ENCODE data around the gene CATSPERD. TPM values are rescaled to one million over a fixed set of nuclear protein-coding genes. Genes with fewer than 3 reads are reported as not detected.

Gene CATSPERD
- total and polyA plus RNA-seq, 9 of the 15 experiments (the other 6 are each of a cell fraction or from before 2014, with no cell fraction given) = not detected

DNA sequence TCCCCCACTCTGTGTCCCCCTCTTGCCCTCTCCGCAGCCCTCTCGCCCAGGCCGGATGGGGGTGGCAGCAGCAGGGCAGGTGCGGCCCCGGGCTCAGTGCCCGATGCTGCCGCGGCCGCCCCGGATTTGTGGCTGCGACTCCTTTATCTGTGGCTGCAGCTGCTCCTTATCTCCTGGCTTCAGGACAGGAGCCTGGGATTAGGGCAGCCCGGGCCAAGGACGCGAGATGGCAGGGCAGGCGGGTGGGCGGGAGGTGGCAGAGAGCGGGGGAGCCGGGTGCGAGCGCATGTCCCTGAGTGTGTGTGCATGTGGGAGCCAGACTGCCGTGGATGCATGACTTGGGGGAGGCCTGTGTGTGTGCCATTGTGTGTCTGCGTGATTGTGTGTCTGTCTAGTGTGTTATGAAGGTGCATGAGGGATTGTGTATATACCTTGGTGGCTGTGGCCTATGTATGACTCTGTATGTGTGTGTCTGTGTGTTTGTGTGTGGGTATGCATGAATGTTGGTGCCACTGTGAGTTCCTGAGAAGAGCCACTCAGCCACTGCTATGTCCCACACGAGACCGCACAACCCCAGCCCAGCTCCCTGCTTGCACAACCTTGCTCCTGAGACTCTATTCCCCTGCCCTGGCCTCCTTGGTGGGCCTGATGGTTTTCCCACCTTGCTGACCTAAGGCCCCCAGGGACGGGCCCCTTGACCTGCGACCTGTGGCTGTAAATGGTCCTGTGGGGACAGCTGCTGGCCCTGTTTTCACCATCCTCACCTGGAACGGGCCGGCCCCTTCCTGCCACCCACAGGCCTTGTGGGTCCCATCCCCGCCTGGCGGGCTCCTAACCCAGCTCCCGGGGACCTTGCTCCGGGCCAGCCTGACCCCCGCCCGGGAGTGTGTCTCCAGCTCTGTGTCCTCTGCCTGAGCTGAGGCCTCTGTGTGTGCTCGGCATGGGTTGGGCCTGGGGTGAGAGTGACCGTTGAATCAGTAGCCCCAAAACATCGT is 79.1 kb downstream of the CATSPERD start (continued):
- TF ChIP-seq, protein P1, sequence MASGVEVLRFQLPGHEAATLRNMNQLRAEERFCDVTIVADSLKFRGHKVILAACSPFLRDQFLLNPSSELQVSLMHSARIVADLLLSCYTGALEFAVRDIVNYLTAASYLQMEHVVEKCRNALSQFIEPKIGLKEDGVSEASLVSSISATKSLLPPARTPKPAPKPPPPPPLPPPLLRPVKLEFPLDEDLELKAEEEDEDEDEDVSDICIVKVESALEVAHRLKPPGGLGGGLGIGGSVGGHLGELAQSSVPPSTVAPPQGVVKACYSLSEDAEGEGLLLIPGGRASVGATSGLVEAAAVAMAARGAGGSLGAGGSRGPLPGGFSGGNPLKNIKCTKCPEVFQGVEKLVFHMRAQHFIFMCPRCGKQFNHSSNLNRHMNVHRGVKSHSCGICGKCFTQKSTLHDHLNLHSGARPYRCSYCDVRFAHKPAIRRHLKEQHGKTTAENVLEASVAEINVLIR (CRISPR knock-in tag; IDR thresholded peaks at IDR 0.05) = no peak
- no peak for TF ChIP-seq MCM7 (IDR thresholded peaks at IDR 0.05)
- TF ChIP-seq SAFB (IDR thresholded peaks at IDR 0.05; ENCODE audit: borderline replicate concordance, low read depth, low read length) = no peak
- peak; percentile 61; the same call in 1 of the 2 replicates for TF ChIP-seq HIVEP1 (CRISPR knock-in tag; IDR thresholded peaks at IDR 0.05)
- peak; percentile 76 for TF ChIP-seq MBD2 (IDR thresholded peaks at IDR 0.05; ENCODE audit: borderline replicate concordance, low read depth)
- TF ChIP-seq ZNF354B (CRISPR knock-in tag; IDR thresholded peaks at IDR 0.05) = no peak
- no peak for TF ChIP-seq POLR2B (IDR thresholded peaks at IDR 0.05; ENCODE audit: low read depth, partially characterized antibody)
- peak; percentile 16 to 85; a peak in 3 of 4 replicates for TF ChIP-seq TBL1XR1 (IDR thresholded peaks at IDR 0.05; ENCODE audit: low read length in 2 of 2)
- TF ChIP-seq, protein P2, sequence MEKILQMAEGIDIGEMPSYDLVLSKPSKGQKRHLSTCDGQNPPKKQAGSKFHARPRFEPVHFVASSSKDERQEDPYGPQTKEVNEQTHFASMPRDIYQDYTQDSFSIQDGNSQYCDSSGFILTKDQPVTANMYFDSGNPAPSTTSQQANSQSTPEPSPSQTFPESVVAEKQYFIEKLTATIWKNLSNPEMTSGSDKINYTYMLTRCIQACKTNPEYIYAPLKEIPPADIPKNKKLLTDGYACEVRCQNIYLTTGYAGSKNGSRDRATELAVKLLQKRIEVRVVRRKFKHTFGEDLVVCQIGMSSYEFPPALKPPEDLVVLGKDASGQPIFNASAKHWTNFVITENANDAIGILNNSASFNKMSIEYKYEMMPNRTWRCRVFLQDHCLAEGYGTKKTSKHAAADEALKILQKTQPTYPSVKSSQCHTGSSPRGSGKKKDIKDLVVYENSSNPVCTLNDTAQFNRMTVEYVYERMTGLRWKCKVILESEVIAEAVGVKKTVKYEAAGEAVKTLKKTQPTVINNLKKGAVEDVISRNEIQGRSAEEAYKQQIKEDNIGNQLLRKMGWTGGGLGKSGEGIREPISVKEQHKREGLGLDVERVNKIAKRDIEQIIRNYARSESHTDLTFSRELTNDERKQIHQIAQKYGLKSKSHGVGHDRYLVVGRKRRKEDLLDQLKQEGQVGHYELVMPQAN (IDR thresholded peaks at IDR 0.05; ENCODE audit: borderline replicate concordance) = peak; percentile 50; the same call in 1 of the 2 replicates
- TF ChIP-seq LCOR (CRISPR knock-in tag; IDR thresholded peaks at IDR 0.05) = peak; percentile 87
- TF ChIP-seq, protein P3, sequence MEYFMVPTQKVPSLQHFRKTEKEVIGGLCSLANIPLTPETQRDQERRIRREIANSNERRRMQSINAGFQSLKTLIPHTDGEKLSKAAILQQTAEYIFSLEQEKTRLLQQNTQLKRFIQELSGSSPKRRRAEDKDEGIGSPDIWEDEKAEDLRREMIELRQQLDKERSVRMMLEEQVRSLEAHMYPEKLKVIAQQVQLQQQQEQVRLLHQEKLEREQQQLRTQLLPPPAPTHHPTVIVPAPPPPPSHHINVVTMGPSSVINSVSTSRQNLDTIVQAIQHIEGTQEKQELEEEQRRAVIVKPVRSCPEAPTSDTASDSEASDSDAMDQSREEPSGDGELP (CRISPR knock-in tag; IDR thresholded peaks at IDR 0.05; ENCODE audit: borderline replicate concordance) = peak; percentile 95
- no peak for TF ChIP-seq XRCC4 (IDR thresholded peaks at IDR 0.05; ENCODE audit: extremely low read depth, insufficient read depth, insufficient read length)
- TF ChIP-seq L3MBTL2 (IDR thresholded peaks at IDR 0.05) = peak; percentile 95
- TF ChIP-seq CHD2 (IDR thresholded peaks at IDR 0.05; ENCODE audit: low read depth, low read length) = peak; percentile 59
- TF ChIP-seq MEF2D (tag; conservative IDR thresholded peaks at IDR 0.05; ENCODE audit: low read depth) = peak; percentile 77; the same call in 1 of the 2 replicates
- no peak for TF ChIP-seq ZNF184 (CRISPR knock-in tag; IDR thresholded peaks at IDR 0.05)
- no peak for TF ChIP-seq EHMT2 (IDR thresholded peaks at IDR 0.05)
- TF ChIP-seq, protein P4, sequence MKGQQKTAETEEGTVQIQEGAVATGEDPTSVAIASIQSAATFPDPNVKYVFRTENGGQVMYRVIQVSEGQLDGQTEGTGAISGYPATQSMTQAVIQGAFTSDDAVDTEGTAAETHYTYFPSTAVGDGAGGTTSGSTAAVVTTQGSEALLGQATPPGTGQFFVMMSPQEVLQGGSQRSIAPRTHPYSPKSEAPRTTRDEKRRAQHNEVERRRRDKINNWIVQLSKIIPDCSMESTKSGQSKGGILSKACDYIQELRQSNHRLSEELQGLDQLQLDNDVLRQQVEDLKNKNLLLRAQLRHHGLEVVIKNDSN (CRISPR knock-in tag; IDR thresholded peaks at IDR 0.05) = no peak; the same call in 1 of the 2 replicates
- peak in 2 of 3 experiments; percentile 33 to 41 for TF ChIP-seq YY1 (IDR thresholded peaks at IDR 0.05; ENCODE audit: borderline replicate concordance in 1 of 3, control insufficient read depth in 1 of 3, extremely low read depth in 1 of 3, insufficient read depth in 3 of 3, insufficient read length in 1 of 3, insufficient replicate concordance in 2 of 3, low read depth in 1 of 3, low read length in 2 of 3)
- no peak for TF ChIP-seq ZNF436 (CRISPR knock-in tag; IDR thresholded peaks at IDR 0.05)
- TF ChIP-seq IRF2 (CRISPR knock-in tag; IDR thresholded peaks at IDR 0.05) = no peak

Measured in K562 (cell line).